ENCODE measurements around the gene ARMH2.

DNA sequence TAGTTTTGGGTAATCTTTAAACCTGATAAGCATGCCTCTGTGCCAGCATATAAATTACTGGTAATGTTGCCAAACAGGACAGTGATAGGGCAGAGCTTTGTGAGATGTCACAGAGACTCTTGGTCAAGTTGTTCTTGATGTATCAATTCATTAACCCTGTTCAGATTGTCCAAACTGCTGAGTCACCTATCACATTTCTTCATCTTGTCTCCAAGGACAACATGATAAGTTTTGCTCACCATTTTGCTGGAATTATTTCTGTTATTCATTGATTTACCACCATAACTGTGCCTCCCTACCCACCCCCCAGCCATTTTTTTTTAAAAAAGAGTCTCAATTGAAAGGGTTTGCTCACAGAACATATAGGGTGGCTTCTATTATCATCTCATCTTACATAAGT lies 43.4 kb downstream of the ARMH2 start:
- no peak for TF ChIP-seq FOXA1 (IDR thresholded peaks at IDR 0.05)
- TF ChIP-seq SP1 (IDR thresholded peaks at IDR 0.05): no peak

Measured in HEK293T (cell line).